Cardiac muscle cell (in vitro differentiated cells and primary cell): ENCODE data around the gene SLC6A6. TPM values are rescaled to one million over a fixed set of nuclear protein-coding genes. Genes with fewer than 3 reads are reported as not detected.

Experiments
- DNase-seq, 2 donors: peaks; one replicate each; pipeline versions ENCODE4 v3.0.0 to v3.0.0-alpha.2; 2010 to 2017; ENCODE audit warnings: low read depth in 1 of 2, low spot score in 1 of 2
- H3K27ac ChIP-seq: fragments of 200-600 bp; sonication (generic); 2 replicates; pipeline ENCODE4 v1.5.1; 2016
- H3K27me3 ChIP-seq: fragments of 200-600 bp; sonication (generic); 2 replicates; pipeline ENCODE4 v1.6.0; 2016; ENCODE audit warnings: control low read depth
- H3K36me3 ChIP-seq: fragments of 200-600 bp; sonication (generic); 2 replicates; pipeline ENCODE4 v1.5.1; 2016; ENCODE audit warnings: control low read depth
- H3K4me1 ChIP-seq: fragments of 200-600 bp; sonication (generic); 2 replicates; pipeline ENCODE4 v1.8.1; 2017; ENCODE audit warnings: low read depth, mild to moderate bottlenecking, mixed run types
- H3K4me3 ChIP-seq: fragments of 200-600 bp; sonication (generic); 2 replicates; pipeline ENCODE4 v1.5.1; 2016; ENCODE audit warnings: mild to moderate bottlenecking
- H3K9me3 ChIP-seq: fragments of 200-600 bp; sonication (generic); 2 replicates; pipeline ENCODE4 v1.5.1; 2017; ENCODE audit warnings: low read depth, mild to moderate bottlenecking, control low read depth
- polyA plus RNA-seq: library from polyadenylated mRNA; unstranded; fragments of >200 nt; fragmentation: Nextera tagmentation; extraction: Ambion mirVana; gene quantifications from 2 replicates; pipeline ENCODE4 v1.2.1, GENCODE V29; 2016
- total RNA-seq: library from RNA; depleted of rRNA; stranded (reverse); fragments of >200 nt; gene quantifications from 2 replicates; pipeline ENCODE4 v1.2.3, GENCODE V29; 2016
- TF ChIP-seq, protein P1 (sequence below): IDR thresholded peaks from 2 replicates; pipeline ENCODE4 v1.5.1; 2012; ENCODE audit warnings: low read depth, mild to moderate bottlenecking, low read length

The SLC6A6 gene
- total and polyA plus RNA-seq, 2 experiments from 2014 or later: 5.4 to 19.7 TPM

DNA sequence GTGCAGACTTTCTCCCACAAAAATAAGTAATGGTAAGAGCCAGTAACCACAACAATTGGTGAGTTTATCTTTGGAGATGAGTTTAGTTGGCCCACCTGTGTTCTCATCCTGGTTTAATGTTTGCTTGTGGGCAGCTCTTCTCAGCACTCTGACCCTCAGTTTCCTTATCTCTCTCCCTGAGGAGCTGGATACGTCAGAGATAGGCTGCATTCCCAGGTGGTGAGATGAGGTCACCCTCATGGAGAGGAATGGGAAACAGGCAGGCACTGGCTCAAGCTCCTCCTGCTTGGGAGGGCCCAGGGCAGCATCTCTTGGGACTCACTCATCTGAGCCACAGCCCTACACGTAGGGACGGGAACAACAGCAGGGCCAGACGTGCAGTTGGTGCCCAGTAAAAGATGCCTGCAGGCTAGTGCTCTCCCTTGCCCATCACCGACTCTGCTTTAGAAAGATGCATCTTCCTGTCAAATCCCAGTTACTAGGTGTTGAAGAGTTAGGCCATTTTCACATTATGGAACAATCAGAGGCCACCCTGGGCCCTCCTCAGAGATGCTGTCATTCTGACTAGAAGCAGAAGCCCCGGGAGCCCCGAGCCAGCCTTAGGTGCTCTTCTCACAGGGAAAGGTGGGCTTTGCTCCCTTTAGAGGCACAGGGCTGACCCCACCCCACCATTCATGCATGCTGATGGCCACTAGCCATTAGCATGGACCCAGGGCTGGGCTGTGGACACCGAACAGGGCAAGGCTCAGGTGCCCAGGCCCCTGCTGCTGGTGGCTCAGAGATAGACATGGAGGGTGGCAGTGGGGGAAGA, 78.0 kb downstream of the SLC6A6 start:
- H3K36me3 ChIP-seq: no peaks in the 10 kb centered on the region
- no peak overlapping the region for H3K27ac ChIP-seq
- TF ChIP-seq, protein P1, sequence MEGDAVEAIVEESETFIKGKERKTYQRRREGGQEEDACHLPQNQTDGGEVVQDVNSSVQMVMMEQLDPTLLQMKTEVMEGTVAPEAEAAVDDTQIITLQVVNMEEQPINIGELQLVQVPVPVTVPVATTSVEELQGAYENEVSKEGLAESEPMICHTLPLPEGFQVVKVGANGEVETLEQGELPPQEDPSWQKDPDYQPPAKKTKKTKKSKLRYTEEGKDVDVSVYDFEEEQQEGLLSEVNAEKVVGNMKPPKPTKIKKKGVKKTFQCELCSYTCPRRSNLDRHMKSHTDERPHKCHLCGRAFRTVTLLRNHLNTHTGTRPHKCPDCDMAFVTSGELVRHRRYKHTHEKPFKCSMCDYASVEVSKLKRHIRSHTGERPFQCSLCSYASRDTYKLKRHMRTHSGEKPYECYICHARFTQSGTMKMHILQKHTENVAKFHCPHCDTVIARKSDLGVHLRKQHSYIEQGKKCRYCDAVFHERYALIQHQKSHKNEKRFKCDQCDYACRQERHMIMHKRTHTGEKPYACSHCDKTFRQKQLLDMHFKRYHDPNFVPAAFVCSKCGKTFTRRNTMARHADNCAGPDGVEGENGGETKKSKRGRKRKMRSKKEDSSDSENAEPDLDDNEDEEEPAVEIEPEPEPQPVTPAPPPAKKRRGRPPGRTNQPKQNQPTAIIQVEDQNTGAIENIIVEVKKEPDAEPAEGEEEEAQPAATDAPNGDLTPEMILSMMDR: no peak
- H3K4me3 ChIP-seq: no peak overlapping the region
- DNase-seq: peak; percentile 22 to 78
- H3K4me1 ChIP-seq: no peaks in the 10 kb centered on the region
- no peaks in the 10 kb centered on the region for H3K9me3 ChIP-seq
- no peaks in the 10 kb centered on the region for H3K27me3 ChIP-seq

DNA sequence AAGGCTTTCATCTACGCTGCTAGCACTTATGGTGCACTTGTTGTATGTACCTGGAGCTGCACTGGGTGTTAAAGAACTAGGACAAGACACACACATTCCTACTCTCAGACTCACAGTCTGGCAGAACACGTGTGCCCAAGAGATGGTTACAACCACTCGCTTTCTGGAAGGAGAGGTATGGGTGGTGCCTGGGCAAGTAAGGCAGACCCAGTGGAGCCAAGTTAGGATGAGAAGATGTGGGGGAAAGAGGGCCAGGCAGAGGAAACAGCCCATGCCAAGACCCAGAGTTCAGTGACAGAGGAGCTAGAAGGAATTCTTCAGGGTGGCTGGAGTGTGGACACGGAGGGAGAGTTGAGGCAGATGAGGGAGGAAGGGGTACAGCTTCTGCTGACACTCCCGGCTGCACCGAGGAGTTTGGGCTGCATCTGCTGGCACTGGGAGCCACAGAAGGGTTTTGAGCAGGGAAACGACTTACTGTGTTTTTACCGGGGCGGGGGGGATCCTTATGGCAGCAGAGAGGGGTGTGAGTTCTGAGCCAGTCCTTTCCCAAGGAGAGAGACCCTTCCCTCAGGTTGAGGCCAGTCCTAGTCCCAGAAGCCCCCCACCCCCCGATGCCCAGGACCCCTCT, 78.7 kb downstream of the SLC6A6 start:
- no peak for DNase-seq
- H3K36me3 ChIP-seq: no peaks in the 10 kb centered on the region
- TF ChIP-seq, protein P1: no peak

GRCh38 chr3:14481646-14482036, 79.2 kb downstream of the SLC6A6 start:
- Histone ChIP-seq H3K27me3 (no peaks in the 10 kb centered on the region), H3K36me3 (no peaks in the 10 kb centered on the region)
- no peak for DNase-seq

More for the DNA sequence above, 78.7 kb downstream of the SLC6A6 start:
- H3K27me3 ChIP-seq: no peaks in the 10 kb centered on the region
- H3K9me3 ChIP-seq: no peaks in the 10 kb centered on the region
- no peak overlapping the region for H3K4me3 ChIP-seq
- no peaks in the 10 kb centered on the region for H3K4me1 ChIP-seq
- H3K27ac ChIP-seq: no peak overlapping the region

GRCh38 chr3:14482271-14482721, 79.9 kb downstream of the SLC6A6 start:
- DNase-seq: peak in 1 of 2 donors; percentile 41
- Histone ChIP-seq H3K27me3 (no peaks in the 10 kb centered on the region), H3K4me1 (no peaks in the 10 kb centered on the region), H3K36me3 (no peaks in the 10 kb centered on the region), H3K4me3 (no peak overlapping the region), H3K27ac (no peak overlapping the region), H3K9me3 (no peaks in the 10 kb centered on the region)
- TF ChIP-seq, protein P1: no peak

More at GRCh38 chr3:14481646-14482036, 79.2 kb downstream of the SLC6A6 start:
- Histone ChIP-seq H3K4me1 (no peaks in the 10 kb centered on the region), H3K9me3 (no peaks in the 10 kb centered on the region), H3K4me3 (no peak overlapping the region), H3K27ac (no peak overlapping the region)
- TF ChIP-seq, protein P1: no peak

- Histone ChIP-seq H3K27me3 (no peaks in the 10 kb centered on the region), H3K9me3 (no peaks in the 10 kb centered on the region), H3K27ac (no peak overlapping the region), H3K4me3 (no peak overlapping the region), H3K36me3 (no peaks in the 10 kb centered on the region), H3K4me1 (no peaks in the 10 kb centered on the region)
- TF ChIP-seq, protein P1: no peak
- DNase-seq: no peak
Measured at GRCh38 chr3:14483286-14483685, 80.9 kb downstream of the SLC6A6 start.
